Osteocyte (in vitro differentiated cells): ENCODE data around the gene MORN4. TPM values are rescaled to one million over a fixed set of nuclear protein-coding genes. Genes with fewer than 3 reads are reported as not detected.

ENCODE experiments used
- DNase-seq: peaks from one replicate; pipeline ENCODE4 v3.0.0; 2021; ENCODE audit warnings: mixed read lengths; ENCODE audit not compliant: unreplicated experiment; ENCODE audit errors: extremely low spot score
- H3K27ac Mint-ChIP-seq: one replicate; pipeline ENCODE4 v1.8.0; 2021; ENCODE audit warnings: mild to moderate bottlenecking, mixed read lengths; ENCODE audit not compliant: unreplicated experiment
- H3K27me3 Mint-ChIP-seq: one replicate; pipeline ENCODE4 v1.8.0; 2021; ENCODE audit warnings: mixed read lengths; ENCODE audit not compliant: unreplicated experiment
- H3K36me3 Mint-ChIP-seq: one replicate; pipeline ENCODE4 v1.8.0; 2021; ENCODE audit warnings: mixed read lengths; ENCODE audit not compliant: unreplicated experiment
- H3K4me1 Mint-ChIP-seq: one replicate; pipeline ENCODE4 v1.8.0; 2021; ENCODE audit warnings: mixed read lengths; ENCODE audit not compliant: unreplicated experiment
- H3K4me3 Mint-ChIP-seq: one replicate; pipeline ENCODE4 v1.8.0; 2021; ENCODE audit warnings: mild to moderate bottlenecking, moderate library complexity, mixed read lengths; ENCODE audit not compliant: unreplicated experiment
- H3K9me3 Mint-ChIP-seq: one replicate; pipeline ENCODE4 v1.8.0; 2021; ENCODE audit warnings: mixed read lengths; ENCODE audit not compliant: unreplicated experiment
- total RNA-seq: library from RNA; stranded (reverse); gene quantifications from 2 replicates; pipeline ENCODE4 v1.2.1, GENCODE V29; 2021
- TF ChIP-seq, protein P1 (sequence below): fragments of 200-600 bp; sonication (generic); IDR thresholded peaks from 2 replicates; pipeline ENCODE4 v1.5.0; 2021; ENCODE audit warnings: antibody characterized with exemption, mild to moderate bottlenecking, moderate library complexity

Gene MORN4
- total RNA-seq, 1 donor from 2014 or later: 13.3 TPM

DNA sequence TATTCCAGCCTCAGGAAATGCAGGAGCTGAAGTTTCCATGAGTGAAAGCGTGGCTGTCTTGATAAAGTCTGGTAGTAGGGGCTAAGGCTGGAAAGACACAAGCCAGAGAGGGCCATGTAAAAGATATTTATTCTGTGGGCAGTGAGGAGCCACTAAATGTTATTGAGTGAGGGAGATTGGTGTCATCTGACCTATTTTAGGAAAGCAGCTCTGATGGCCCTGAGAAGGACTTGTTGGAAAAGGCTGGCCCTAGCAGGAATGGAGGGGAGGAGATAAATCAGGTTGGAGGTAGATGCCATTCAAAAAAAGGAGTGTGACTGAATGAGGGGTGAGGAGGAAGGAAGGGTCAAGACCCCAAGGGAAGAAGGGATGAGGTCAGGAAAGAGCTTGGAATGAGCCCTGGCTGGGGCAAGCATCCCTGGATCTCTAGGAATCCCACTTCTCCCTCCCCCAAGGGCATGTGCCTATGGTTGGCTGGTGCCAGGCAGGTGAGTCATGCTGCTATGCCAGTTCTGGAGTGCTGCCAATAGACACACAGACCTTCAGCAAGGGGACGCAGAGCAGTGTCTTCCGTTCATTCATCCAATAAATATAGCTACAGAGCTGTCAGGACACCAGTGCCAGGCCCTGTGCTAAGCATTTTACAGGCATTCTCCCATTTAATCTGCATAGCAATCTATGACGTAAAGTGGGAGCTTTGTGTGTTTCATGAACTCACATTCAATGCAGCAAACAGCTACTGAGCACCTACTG, 58.8 kb downstream of the MORN4 start:
- peaks cover 54% of the 10 kb centered on the region for H3K4me1 Mint-ChIP-seq
- TF ChIP-seq, protein P1, sequence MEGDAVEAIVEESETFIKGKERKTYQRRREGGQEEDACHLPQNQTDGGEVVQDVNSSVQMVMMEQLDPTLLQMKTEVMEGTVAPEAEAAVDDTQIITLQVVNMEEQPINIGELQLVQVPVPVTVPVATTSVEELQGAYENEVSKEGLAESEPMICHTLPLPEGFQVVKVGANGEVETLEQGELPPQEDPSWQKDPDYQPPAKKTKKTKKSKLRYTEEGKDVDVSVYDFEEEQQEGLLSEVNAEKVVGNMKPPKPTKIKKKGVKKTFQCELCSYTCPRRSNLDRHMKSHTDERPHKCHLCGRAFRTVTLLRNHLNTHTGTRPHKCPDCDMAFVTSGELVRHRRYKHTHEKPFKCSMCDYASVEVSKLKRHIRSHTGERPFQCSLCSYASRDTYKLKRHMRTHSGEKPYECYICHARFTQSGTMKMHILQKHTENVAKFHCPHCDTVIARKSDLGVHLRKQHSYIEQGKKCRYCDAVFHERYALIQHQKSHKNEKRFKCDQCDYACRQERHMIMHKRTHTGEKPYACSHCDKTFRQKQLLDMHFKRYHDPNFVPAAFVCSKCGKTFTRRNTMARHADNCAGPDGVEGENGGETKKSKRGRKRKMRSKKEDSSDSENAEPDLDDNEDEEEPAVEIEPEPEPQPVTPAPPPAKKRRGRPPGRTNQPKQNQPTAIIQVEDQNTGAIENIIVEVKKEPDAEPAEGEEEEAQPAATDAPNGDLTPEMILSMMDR: no peak
- H3K27me3 Mint-ChIP-seq: no peaks in the 10 kb centered on the region
- peaks cover 2% of the 10 kb centered on the region for H3K36me3 Mint-ChIP-seq
- no peaks in the 10 kb centered on the region for H3K9me3 Mint-ChIP-seq
- peak overlapping the region; percentile 78 for H3K27ac Mint-ChIP-seq
- DNase-seq: peak; percentile 91
- H3K4me3 Mint-ChIP-seq: no peak overlapping the region

DNA sequence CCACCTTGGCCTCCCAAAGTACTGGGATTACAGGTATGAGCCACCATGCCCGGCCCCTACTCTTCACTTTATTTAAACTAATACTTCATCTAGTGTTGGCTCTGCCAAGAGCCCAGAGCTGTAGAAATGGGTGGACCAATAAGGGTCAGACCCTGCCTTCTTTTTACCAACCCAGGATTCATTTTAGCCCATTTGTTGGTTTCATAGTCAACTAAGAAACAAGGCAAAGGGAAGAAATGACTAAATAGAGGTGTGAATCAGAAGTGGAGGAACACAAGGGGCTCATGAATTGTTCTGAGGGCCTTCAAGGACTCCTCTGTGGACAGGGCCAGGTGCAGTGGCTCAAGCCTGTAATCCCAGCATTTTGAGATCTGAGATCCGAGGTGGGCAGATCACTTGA, 59.6 kb downstream of the MORN4 start:
- Mint-ChIP-seq H3K4me3 (no peak overlapping the region), H3K9me3 (no peaks in the 10 kb centered on the region), H3K36me3 (peaks cover 4% of the 10 kb centered on the region), H3K27me3 (no peaks in the 10 kb centered on the region), H3K27ac (no peak overlapping the region), H3K4me1 (peaks cover 54% of the 10 kb centered on the region)
- no peak for DNase-seq
- TF ChIP-seq, protein P1: no peak

DNA sequence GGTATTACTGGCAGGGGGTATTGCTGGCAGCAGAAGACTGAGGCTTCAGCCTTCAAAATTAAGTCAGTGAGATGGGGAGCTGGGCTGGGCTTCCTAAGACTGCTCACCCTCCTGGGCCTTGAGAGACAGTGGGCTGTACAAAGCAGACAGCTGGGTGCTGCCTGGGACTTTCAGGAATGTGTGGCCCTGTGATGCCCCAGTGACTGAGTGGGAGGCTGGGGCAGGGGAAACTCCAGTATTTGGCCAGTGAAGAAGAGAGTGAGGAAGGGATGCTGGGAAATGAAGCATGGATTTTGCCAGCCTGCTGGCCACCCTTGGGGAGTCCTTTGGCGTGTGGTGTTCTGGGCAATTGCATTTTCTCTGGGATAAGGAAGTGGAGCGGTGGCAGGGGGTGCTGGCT, 60.3 kb downstream of the MORN4 start:
- Mint-ChIP-seq H3K9me3 (no peaks in the 10 kb centered on the region), H3K27ac (peak overlapping the region; percentile 81), H3K36me3 (peaks cover 4% of the 10 kb centered on the region), H3K4me1 (peaks cover 54% of the 10 kb centered on the region), H3K27me3 (no peaks in the 10 kb centered on the region), H3K4me3 (no peak overlapping the region)
- TF ChIP-seq, protein P1: no peak
- DNase-seq: no peak

DNA sequence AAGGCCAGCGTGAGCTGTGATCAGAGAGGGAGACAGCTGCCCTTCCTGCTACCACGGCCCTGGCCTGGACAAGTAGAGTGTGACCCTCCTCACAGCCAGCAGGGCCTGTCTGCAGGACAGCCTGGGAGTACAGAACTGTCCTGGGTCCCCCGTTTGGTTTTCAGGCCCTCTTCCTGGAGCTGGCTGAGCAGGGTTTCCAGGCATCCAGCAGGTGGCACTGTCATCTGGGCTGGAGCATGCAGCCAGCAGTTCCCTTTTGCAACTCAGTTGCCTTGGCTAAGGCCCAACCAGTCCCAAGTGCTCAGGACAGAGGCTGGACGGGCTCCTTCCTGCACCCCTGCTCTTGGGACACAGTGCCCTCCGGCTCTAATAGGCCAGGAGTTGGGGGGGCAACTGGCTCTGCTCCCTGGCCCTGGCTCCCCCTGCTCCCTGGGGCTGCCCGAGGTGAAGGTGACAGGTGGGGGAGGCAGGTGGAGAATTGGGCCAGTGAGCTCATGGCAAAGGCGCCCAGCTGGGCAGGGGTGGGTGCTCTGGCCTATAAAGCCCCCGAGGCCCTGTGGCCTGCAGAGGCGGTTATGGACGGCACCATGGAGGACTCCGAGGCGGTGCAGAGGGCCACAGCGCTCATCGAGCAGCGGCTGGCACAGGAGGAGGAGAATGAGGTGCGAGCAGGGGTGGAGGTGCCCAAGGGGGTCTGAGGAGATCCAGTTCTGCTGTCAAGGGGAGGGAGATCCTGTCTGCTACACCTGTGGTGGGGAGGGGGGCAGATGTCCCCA, 60.9 kb downstream of the MORN4 start, which contains the start of gene ANKRD2:
Gene ANKRD2 (plus strand): TSS at position 566 of the 776 bp plus-strand sequence. CDS start 10 bp downstream, at position 576.
- H3K4me1 Mint-ChIP-seq: peaks cover 54% of the 10 kb centered on the region
- H3K36me3 Mint-ChIP-seq: peaks cover 4% of the 10 kb centered on the region
- peak; percentile 89 for DNase-seq
- peak within 1 kb of the TSS; percentile 81 for H3K27ac Mint-ChIP-seq
- no peaks in the 10 kb centered on the region for H3K27me3 Mint-ChIP-seq
- no peaks in the 10 kb centered on the region for H3K9me3 Mint-ChIP-seq
- TF ChIP-seq, protein P1: peak; percentile 90
- no peak within 1 kb of the TSS for H3K4me3 Mint-ChIP-seq

DNA sequence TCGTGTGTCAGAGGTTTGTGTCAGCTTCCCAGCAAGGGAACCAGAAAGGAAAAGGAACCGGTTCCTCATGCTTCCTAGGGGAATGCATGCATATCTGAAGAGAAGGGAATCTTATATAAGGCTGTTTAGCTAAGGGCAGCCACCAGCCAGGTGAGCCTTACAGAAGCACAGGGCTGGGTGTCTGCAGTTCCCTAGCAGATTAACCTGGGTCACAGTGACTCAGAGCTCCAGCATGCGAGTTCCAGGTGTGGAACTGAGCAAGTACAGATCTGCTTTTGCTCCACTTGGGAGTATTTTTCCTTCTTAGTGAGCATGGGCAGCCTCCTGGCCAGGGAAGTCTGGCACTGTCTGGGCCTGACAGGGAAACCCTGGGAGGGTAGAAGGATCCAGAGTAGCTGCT, 61.7 kb downstream of the MORN4 start:
- Mint-ChIP-seq H3K27me3 (no peaks in the 10 kb centered on the region), H3K4me1 (peaks cover 56% of the 10 kb centered on the region), H3K9me3 (no peaks in the 10 kb centered on the region), H3K4me3 (no peak overlapping the region), H3K27ac (peak overlapping the region; percentile 40), H3K36me3 (peaks cover 4% of the 10 kb centered on the region)
- DNase-seq: no peak
- TF ChIP-seq, protein P1: no peak
